H7 (cell line): ENCODE results near the gene ASIC2. TPM values are rescaled to one million over a fixed set of nuclear protein-coding genes. Genes with fewer than 3 reads are reported as not detected.
"Not testable (repeated sequence)": the region's sequence is repeated elsewhere in the genome, so short reads cannot be mapped to it uniquely, and the experiment has no call there.

Experiments
- DNase-seq: peaks from one replicate; pipeline ENCODE4 v3.0.0; 2012
- H3K27me3 ChIP-seq: 2 replicates; pipeline ENCODE4 v1.6.0; 2011; ENCODE audit warnings: mild to moderate bottlenecking, low read length; ENCODE audit not compliant: control insufficient read depth, insufficient read depth
- H3K36me3 ChIP-seq: replicated peaks from 2 replicates; pipeline ENCODE4 v1.5.1; 2011; ENCODE audit warnings: low read length; ENCODE audit not compliant: control insufficient read depth, insufficient read depth
- H3K4me3 ChIP-seq: 2 replicates; pipeline ENCODE4 v1.5.1; 2011; ENCODE audit warnings: low read depth, mild to moderate bottlenecking, control low read depth, low read length, moderate library complexity; ENCODE audit not compliant: insufficient read depth
- total RNA-seq: library from RNA; depleted of rRNA; stranded (reverse); fragments of >200 nt; shearing (Covaris generic); gene quantifications from 2 replicates; pipeline ENCODE4 v1.2.3, GENCODE V29; 2014

ASIC2 gene
- total RNA-seq, 1 experiment from 2014 or later: 5.5 TPM

DNA sequence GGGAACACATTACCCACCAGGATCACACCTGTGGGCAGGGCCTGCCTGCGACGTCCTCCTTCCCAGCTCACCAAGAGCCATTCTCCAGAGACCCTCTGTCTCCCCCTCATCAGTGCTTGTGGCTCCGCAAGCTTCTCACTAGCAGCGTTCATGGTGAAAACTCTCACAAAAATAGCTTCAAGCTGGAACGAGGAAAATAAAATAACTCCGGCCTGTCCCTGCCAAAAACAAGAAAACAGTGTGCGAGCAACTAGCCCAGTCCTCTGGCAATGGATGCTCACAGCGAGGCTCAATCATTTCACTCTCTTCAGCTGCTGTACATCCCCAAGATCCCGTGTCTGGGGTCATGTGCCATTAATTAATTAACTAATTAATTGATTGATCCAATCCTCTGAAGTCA lies 283.5 kb downstream of the ASIC2 start:
- DNase-seq: no peak
- no peaks in the 10 kb centered on the region for H3K27me3 ChIP-seq
- no peaks in the 10 kb centered on the region for H3K36me3 ChIP-seq
- H3K4me3 ChIP-seq: no peak overlapping the region

DNA sequence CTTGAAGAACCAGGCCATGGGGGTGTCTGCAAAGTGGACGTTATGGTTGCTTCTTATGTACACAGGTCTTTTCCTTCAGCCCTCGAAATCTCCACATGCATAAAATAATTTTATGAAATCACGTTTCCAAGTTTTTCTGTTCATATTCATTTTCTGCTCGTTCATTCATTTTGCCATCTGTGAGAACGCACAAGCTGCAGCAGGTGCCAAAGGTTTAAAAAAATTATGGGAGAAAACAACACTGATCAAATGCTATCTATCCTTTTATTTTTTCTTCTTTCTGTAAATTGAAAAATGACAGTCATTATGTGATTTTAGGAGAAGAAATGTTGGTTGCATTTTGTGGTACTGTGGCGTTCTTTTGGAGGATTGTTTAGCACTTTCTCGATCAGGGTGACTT lies 285.9 kb downstream of the ASIC2 start:
- H3K36me3 ChIP-seq: no peaks in the 10 kb centered on the region
- H3K27me3 ChIP-seq: no peaks in the 10 kb centered on the region
- no peak for DNase-seq
- no peak overlapping the region for H3K4me3 ChIP-seq

DNA sequence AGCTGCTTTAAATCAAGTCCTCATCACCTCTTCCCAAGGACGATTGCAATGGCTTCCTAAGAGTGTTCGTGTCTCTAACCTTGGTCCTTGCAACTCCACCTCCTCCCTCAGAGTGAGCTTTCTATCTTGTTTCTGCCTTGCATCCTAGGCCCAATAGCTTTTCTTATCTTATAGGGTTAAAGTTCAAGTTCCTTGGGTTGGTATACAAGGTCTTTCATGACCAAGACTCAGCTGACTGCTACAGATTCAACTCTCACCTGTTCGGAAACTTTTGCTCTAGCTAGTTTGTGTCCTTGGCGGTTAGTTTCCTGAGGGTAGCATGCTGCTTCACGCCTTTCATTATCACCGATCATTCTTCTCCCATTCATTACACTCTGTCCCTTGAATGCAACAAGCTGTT lies 290.8 kb downstream of the ASIC2 start:
- Histone ChIP-seq H3K36me3 (no peaks in the 10 kb centered on the region), H3K4me3 (no peak overlapping the region), H3K27me3 (peaks cover 1% of the 10 kb centered on the region; the same call in 1 of the 2 replicates)
- DNase-seq: no peak

DNA sequence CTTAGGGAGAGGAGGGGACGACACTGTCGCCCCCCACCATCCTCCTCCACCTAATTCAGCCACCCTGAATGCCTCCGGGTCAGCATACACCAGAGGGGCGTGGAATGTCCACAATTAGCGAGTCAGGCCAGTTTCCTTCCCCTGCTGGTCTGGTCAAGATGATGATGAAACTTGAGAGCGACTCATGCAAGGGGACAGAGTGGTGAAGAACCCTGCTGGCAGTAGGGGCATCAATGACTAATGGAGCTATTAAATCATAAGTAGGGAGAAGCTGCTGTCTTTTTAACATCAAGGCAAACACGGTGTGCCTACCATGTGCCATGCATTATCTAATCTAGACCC lies 294.2 kb downstream of the ASIC2 start:
- H3K27me3 ChIP-seq: peaks cover 1% of the 10 kb centered on the region; the same call in 1 of the 2 replicates
- no peak overlapping the region for H3K4me3 ChIP-seq

DNA sequence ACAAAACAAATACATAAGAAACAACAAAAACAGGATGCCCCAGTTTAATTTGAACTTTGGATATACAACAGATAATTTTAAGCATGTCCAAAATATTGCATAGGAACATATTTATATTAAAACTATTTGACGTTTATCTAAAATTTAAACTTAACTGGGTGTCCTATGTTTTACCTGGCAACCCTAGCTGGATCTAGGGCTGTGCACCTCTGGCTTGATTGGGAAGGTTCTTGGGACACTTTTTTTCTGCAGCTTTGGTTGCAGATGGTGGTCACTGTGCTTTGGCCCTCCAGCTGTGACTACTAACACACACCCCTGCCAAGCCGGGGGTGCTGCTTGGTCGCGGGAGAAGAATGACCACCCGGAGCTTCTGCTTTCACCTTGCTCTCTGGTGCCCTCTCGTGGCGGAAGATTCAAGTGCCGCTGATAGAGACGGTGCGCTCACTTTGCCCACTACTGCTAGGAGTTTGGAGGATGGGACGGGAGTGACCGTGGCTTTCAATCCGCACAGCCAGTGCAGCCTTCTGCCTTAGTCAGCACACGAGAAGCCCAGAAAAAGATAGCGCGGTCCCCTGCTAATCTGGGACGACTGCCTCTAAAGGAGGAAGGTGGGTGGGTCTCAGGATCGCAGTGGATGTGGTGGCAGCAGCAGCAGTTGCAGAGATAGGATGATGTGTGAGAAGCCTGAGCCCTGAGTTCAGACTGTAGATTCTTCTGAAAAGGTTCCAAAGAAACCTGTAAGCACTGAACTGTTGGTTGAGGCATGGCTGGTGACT lies 294.8 kb downstream of the ASIC2 start:
- Histone ChIP-seq H3K4me3 (no peak overlapping the region), H3K27me3 (peaks cover 1% of the 10 kb centered on the region; the same call in 1 of the 2 replicates), H3K36me3 (no peaks in the 10 kb centered on the region)
- DNase-seq: peak; percentile 87

More for the DNA sequence above, 294.2 kb downstream of the ASIC2 start:
- DNase-seq: no peak
- no peaks in the 10 kb centered on the region for H3K36me3 ChIP-seq

DNA sequence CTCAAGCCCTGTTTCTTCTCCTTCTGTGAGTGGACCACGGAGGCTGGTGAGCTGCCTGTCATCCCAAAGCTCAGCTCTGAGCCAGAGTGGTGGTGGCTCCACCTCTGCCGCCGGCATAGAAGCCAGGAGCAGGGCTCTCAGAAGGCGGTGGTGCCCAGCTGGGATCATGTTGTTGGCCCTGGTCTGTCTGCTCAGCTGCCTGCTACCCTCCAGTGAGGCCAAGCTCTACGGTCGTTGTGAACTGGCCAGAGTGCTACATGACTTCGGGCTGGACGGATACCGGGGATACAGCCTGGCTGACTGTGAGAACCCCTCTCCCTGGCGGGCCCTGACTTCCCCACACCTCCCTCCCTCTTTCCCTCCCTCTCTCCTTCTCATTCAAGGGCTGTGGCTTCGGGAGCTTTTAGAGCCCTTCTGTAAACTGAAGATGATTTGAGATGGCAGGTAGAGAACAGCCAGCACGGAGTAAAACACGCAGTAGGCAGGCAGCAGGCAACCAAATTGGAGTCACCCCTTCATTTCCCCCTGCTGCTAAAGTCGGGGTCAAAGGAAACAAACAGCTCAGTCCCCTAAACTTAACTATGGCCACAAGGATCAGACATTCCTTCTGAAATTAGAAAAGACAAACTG lies 297.6 kb downstream of the ASIC2 start:
- DNase-seq: no peak
- H3K27me3 ChIP-seq: peaks cover 1% of the 10 kb centered on the region; the same call in 1 of the 2 replicates
- no peaks in the 10 kb centered on the region for H3K36me3 ChIP-seq
- no peak overlapping the region for H3K4me3 ChIP-seq

DNA sequence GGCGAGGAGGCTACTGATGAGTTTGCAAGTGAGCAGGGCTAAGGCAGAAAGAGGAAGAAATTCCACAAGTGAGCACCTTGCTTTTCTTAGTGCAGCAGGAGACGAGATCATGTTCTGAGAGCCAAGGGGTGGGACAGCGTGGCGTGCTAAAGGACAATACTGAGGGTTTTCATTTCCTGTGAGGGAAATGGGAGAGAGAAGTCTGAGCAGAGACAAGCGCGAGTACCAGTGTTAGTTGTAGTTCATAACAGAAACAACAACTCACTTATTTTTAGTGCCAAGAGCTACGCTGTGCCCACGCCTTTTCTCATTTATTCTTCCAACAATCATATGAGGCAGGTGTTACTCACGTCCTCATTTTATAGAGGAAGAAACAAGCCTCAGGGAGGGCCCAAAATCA lies 299.1 kb downstream of the ASIC2 start:
- Histone ChIP-seq H3K4me3 (no peak overlapping the region), H3K27me3 (peaks cover 1% of the 10 kb centered on the region; the same call in 1 of the 2 replicates), H3K36me3 (no peaks in the 10 kb centered on the region)
- no peak for DNase-seq

DNA sequence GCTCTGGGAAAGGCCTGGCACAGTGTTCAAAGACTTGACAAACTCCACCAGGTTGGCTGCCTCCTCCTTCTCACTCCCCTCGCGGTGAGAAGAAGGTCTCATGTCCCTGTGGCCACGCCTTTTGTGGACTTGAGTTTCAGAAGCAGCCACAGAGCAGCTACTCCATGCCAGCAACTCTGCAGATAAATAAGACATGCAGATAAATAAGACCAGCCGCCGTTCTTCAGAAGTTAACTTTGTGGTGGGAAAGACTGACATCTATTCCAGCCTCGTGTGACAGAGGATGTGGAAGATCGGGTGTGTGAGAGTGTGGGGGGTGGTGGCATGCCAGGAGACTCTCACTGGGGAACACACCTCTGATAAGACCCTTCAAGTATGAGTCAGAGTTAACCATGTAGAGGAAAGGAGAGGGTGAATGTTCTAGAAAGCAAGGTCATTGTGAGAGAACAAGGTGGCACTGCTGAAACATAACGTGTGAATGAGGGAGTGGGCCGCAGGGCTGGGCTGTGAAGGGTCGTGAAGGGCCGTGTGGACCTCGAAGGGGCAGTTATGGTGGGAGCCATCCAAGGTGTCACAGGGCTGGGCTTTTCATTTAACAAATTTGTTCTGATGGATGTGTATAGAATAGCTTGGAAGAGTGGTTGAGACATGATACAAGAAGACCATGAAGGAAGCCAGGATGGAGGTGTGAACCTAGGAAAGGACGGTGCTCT lies 300.6 kb downstream of the ASIC2 start:
- Histone ChIP-seq H3K36me3 (no peaks in the 10 kb centered on the region), H3K4me3 (no peak overlapping the region), H3K27me3 (no peaks in the 10 kb centered on the region; the same call in 1 of the 2 replicates)
- DNase-seq: no peak

DNA sequence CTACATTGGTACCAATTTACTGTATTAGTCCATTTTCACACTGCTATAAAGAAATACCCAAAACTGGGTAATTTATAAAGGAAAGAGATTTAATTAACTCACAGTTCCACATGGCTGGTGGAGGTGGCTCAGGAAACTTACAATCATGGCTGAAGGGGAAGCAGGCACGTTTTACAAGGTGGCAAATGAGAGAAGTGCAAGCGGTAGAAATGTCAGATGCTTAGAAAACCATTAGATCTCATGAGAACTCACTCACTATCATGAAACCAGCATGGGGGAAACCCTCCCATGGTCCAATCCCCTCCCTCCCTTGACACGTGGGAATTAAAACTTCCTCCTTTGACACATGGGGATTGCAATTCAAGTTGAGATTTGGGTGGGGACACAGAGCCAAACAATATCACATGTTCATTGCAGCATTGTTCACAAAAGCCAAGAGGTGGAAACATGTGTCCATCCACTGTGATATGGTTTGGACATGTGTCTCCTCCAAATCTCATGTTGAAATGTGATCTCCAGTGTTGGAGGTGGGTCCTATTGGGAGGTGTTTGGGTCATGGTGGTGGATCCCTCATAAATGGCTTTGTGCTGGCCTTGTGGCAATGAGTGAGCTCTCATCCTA lies 304.5 kb downstream of the ASIC2 start:
- Histone ChIP-seq H3K27me3 (no peaks in the 10 kb centered on the region), H3K36me3 (no peaks in the 10 kb centered on the region), H3K4me3 (no peak overlapping the region)
- DNase-seq: no peak

DNA sequence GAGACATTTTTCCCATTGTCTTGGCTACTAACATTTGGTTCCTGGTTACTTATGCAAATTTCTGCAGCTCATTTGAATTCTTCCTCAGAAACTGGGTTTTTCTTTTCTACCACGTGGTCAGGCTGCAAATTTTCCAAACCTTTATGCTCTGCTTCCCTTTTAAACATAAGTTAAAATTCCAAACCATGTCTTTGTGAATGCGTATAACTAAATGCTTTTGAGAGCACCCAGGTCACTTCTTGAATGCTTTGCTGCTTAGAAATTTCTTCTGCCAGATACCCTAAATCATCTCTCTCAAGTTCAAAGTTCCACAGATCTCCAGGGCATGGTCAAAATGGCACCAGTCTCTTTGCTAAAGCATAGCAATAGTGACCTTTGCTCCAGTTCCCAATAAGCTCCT lies 305.2 kb downstream of the ASIC2 start:
- H3K36me3 ChIP-seq, H3K4me3 ChIP-seq, DNase-seq, H3K27me3 ChIP-seq: not testable (repeated sequence)

DNA sequence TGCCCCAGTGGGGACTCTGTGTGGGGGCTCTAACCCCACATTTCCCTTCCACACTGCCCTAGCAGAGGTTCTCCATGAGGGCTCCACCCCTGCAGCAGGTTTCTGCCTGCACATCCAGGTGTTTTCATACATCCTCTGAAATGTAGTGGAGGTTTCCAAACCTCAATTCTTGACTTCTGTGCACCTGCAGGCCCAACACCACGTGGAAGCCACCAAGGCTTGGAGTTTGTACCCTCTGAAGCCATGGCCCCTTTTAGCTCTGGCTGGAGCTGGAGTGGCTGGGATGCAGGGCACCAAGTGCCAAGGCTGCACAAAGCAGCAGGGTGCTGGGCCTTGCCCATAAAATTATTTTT lies 305.7 kb downstream of the ASIC2 start:
- H3K4me3 ChIP-seq: not testable (repeated sequence)

DNA sequence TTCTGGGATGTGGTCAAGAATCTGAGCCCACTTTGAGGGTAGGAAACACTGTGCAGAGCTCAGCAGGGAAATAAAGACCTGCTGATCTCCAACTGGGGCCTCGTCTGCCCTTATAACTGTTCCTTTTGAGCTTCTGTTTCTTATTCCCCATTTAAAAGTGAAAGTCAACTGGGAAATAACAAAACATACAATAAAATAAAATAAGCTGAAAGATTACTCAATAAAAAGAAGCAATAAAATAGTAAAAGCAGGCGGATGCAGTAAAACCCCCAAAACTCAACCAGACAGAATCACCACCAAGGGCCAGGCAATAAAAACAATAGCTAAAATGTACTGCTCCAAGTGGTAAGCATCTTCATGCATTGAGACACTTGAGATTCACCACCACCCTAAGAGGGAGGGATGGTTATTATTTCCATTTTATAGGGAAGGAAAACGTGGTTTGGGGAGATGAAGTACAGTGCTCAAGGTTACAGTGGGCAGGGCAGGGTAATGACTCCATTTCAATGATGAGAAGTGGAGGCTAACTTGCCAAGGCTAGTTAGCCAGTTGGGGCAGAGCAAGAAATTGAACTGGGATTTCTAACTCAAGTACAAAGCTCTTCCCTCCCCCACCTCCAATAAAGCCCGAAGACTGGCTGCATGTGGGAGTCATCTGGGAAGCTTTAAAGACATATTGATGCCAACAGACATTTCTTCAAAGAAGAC lies 307.9 kb downstream of the ASIC2 start:
- Histone ChIP-seq H3K27me3 (no peaks in the 10 kb centered on the region), H3K4me3 (no peak overlapping the region), H3K36me3 (no peaks in the 10 kb centered on the region)
- DNase-seq: no peak

More for the DNA sequence above, 305.7 kb downstream of the ASIC2 start:
- not testable (repeated sequence) for DNase-seq, H3K27me3 ChIP-seq, H3K36me3 ChIP-seq

DNA sequence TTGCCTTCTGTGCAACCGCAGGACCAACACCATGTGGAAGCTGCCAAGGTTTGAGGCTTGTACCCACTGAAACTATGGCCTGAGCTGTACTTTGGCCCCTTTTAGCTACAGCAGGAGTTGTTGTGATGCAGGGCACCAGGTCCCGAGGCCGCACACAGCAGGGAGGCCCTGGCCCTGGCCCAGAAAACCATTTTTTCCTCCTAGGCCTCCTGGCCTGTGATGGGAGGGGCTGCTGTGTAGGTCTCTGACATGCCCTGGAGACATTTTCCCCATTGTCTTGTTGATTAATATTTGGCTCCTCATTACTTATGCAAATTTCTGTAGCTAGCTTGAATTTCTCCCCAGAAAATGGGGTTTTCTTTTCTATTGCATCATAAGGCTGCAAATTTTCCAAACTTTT lies 311.5 kb downstream of the ASIC2 start:
- H3K27me3 ChIP-seq, H3K36me3 ChIP-seq, DNase-seq, H3K4me3 ChIP-seq: not testable (repeated sequence)

DNA sequence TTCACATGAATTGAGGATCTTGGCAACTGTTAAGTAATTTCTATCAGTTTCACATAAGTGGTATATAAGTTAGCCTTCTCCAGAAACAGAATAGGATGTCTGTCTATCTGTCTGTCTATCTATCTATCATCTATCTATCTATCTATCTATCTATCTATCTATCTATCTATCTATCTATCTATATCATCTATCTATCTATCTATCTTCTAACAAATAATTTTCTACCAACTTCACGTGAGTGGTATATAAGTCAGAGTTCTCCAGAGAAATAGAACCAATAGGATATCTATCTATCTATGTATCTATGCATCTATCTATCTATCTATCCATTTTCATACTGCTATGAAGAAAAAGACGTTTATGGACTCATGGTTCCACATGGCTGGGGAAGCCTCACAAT lies 312.9 kb downstream of the ASIC2 start:
- no peaks in the 10 kb centered on the region for H3K27me3 ChIP-seq
- DNase-seq: no peak
- no peak overlapping the region for H3K4me3 ChIP-seq

More for the DNA sequence above, 312.9 kb downstream of the ASIC2 start:
- H3K36me3 ChIP-seq: no peaks in the 10 kb centered on the region
